ENCODE results near the gene AGAP3.

DNA sequence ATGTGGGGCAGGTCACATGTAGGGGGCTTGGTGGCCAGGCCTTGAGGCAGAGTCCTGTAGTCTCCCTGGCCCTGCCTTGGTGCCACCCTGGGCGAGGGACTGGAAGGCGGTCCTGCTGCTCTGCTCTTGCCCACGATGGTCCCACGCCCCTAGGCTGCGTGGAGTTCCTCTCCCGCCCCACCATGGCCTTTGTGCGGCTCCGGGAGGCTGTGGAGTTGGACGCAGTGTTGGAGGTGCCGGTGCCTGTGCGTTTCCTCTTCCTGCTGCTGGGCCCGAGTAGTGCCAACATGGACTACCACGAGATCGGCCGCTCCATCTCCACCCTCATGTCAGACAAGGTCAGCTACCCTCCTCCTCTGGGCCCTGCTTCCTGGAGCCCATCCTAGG, 15.7 kb upstream of the AGAP3 start:
- TF ChIP-seq POLR2A (IDR thresholded peaks at IDR 0.05; ENCODE audit: extremely low read depth, insufficient read length) (no peak), MAX (IDR thresholded peaks at IDR 0.05; ENCODE audit: low read depth, low read length) (no peak)
- TF ChIP-seq, protein P1, sequence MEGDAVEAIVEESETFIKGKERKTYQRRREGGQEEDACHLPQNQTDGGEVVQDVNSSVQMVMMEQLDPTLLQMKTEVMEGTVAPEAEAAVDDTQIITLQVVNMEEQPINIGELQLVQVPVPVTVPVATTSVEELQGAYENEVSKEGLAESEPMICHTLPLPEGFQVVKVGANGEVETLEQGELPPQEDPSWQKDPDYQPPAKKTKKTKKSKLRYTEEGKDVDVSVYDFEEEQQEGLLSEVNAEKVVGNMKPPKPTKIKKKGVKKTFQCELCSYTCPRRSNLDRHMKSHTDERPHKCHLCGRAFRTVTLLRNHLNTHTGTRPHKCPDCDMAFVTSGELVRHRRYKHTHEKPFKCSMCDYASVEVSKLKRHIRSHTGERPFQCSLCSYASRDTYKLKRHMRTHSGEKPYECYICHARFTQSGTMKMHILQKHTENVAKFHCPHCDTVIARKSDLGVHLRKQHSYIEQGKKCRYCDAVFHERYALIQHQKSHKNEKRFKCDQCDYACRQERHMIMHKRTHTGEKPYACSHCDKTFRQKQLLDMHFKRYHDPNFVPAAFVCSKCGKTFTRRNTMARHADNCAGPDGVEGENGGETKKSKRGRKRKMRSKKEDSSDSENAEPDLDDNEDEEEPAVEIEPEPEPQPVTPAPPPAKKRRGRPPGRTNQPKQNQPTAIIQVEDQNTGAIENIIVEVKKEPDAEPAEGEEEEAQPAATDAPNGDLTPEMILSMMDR (IDR thresholded peaks at IDR 0.05; ENCODE audit: low read depth, low read length) = no peak
